Stimulated activated CD8-positive, alpha-beta memory T cell treated with anti-CD3 and anti-CD28 coated beads, Interleukin-12 subunit alpha, Interleukin-12 subunit beta, amount 100 ng/mL, for 24 hours (primary cell): ENCODE measurements around the gene CHN1.

Experiments used
- DNase-seq: peaks from one replicate; pipeline ENCODE4 v3.0.0-alpha.2; 2020; ENCODE audit errors: extremely low read depth

The CHN1 gene

GRCh38 chr2:175010848-175011254 lies 5.7 kb upstream of the CHN1 start:
- DNase-seq, result no peak

GRCh38 chr2:175009917-175010621 lies 4.9 kb upstream of the CHN1 start:
- no peak for DNase-seq

- DNase-seq, result no peak
These were observed 3.8 kb upstream of the CHN1 start for GRCh38 chr2:175008801-175009495.

- no peak for DNase-seq
These were observed 2.8 kb upstream of the CHN1 start for GRCh38 chr2:175008009-175008408.

GRCh38 chr2:175007510-175007909 lies 2.3 kb upstream of the CHN1 start:
- DNase-seq, result no peak

- no peak for DNase-seq
These were observed 1.1 kb upstream of the CHN1 start for GRCh38 chr2:175006281-175006680.

- no peak for DNase-seq
These were observed 618 bp upstream of the CHN1 start for GRCh38 chr2:175005733-175006264.

GRCh38 chr2:175004730-175004979 lies 526 bp downstream of the CHN1 start:
- no peak for DNase-seq

GRCh38 chr2:175003875-175004729 lies 1.1 kb downstream of the CHN1 start:
- no peak for DNase-seq

GRCh38 chr2:175002547-175003274 lies 2.5 kb downstream of the CHN1 start:
- DNase-seq, result no peak

GRCh38 chr2:175001566-175001965 lies 3.6 kb downstream of the CHN1 start:
- DNase-seq, result no peak

- no peak for DNase-seq
These were observed 8.1 kb downstream of the CHN1 start for GRCh38 chr2:174997110-174997509.

- DNase-seq, result no peak
These were observed 8.6 kb downstream of the CHN1 start for GRCh38 chr2:174996622-174997021.

- no peak for DNase-seq
These were observed 10.8 kb downstream of the CHN1 start for GRCh38 chr2:174994381-174994780.

- no peak for DNase-seq
These were observed 12.3 kb downstream of the CHN1 start for GRCh38 chr2:174992886-174993285.

- DNase-seq, result no peak
These were observed 19.6 kb downstream of the CHN1 start for GRCh38 chr2:174985614-174986013.

GRCh38 chr2:174984561-174984960 lies 20.6 kb downstream of the CHN1 start:
- no peak for DNase-seq

GRCh38 chr2:174981331-174981730 lies 23.9 kb downstream of the CHN1 start:
- no peak for DNase-seq

- no peak for DNase-seq
These were observed 25.2 kb downstream of the CHN1 start for GRCh38 chr2:174979996-174980395.

GRCh38 chr2:174977364-174977763 lies 27.8 kb downstream of the CHN1 start:
- DNase-seq, result no peak

GRCh38 chr2:174974131-174974530 lies 31.1 kb downstream of the CHN1 start:
- no peak for DNase-seq

- no peak for DNase-seq
These were observed 32.3 kb downstream of the CHN1 start for GRCh38 chr2:174972924-174973323.
